Thyroid gland (tissue), 4 donors: ENCODE measurements around the gene ZNF830. TPM values are rescaled to one million over a fixed set of nuclear protein-coding genes. Genes with fewer than 3 reads are reported as not detected.
"Not testable (repeated sequence)": the region's sequence is repeated elsewhere in the genome, so short reads cannot be mapped to it uniquely, and the experiment has no call there.

Source experiments
- DNase-seq, 2 donors: peaks; one replicate each; pipeline ENCODE4 v3.0.0-alpha.2; 2019
- H3K27ac ChIP-seq, 3 donors: fragments of 200-600 bp; sonication (generic); 1 replicate in 2 of 3; 2 replicates in 1 of 3; pipeline ENCODE4 v1.5.1; 2016 to 2019; ENCODE audit warnings: mild to moderate bottlenecking in 1 of 3, moderate library complexity in 1 of 3
- H3K27me3 ChIP-seq: fragments of 200-600 bp; sonication (generic); one replicate; pipeline ENCODE4 v1.5.1; 2019
- H3K36me3 ChIP-seq, 2 donors: fragments of 200-600 bp; sonication (generic); one replicate each; pipeline ENCODE4 v1.5.1; 2016 to 2019
- H3K4me1 ChIP-seq, 2 donors: fragments of 200-600 bp; sonication (generic); one replicate each; pipeline ENCODE4 v1.5.1; 2017 to 2019
- H3K4me3 ChIP-seq, 3 donors: fragments of 200-600 bp; sonication (generic); replicated peaks in 1 of 3; 1 replicate in 2 of 3; 2 replicates in 1 of 3; pipeline ENCODE4 v1.5.1; 2016; ENCODE audit warnings: mild to moderate bottlenecking in 1 of 3
- H3K9me3 ChIP-seq: fragments of 200-600 bp; sonication (generic); one replicate; pipeline ENCODE4 v1.5.1; 2017
- CTCF ChIP-seq, 6 experiments: fragments of 200-600 bp in 3 of 6; fragments of 450-650 bp in 3 of 6; sonication (generic) in 3 of 6; IDR thresholded peaks; one replicate each; pipeline ENCODE4 v1.5.1; 2016 to 2019; ENCODE audit warnings: antibody characterized with exemption in 6 of 6, mild to moderate bottlenecking in 2 of 6, inconsistent platforms in 1 of 6, moderate library complexity in 1 of 6
- POLR2A ChIP-seq, 2 donors: fragments of 450-650 bp; IDR thresholded peaks; one replicate each; pipeline ENCODE4 v1.6.1; 2017; ENCODE audit warnings: antibody characterized with exemption in 2 of 2, mild to moderate bottlenecking in 2 of 2, moderate library complexity in 1 of 2
- WGBS, 2 donors: methylation state at CpG; one replicate each; pipeline ENCODE4 v1.1.5; 2017; 5-methylcytosine and 5-hydroxymethylcytosine counted together
- intact Hi-C: fragments of 100-400 bp; cut with DNase I; formaldehyde crosslinking; loops from one replicate; pipeline ENCODE4 v1.15.1; 2023
- total RNA-seq, 4 donors: library from RNA; depleted of rRNA; stranded (reverse); fragments of >200 nt; gene quantifications; one replicate each; pipeline ENCODE4 v1.2.3, GENCODE V29; 2016

Gene ZNF830
- total RNA-seq, 4 donors from 2014 or later: 13.1 to 25.1 (median 17.0) TPM

- no peaks in the 10 kb centered on the region for H3K27me3 ChIP-seq
- TF ChIP-seq CTCF (IDR thresholded peaks at IDR 0.05): no peak
- TF ChIP-seq POLR2A (IDR thresholded peaks at IDR 0.05): peak in 1 of 2 donors; percentile 61
- DNase-seq: peak; percentile 95
- intact Hi-C loops: loop anchor here (5.0 kb wide), 1 partner anchor 95 kb away; no protein-coding TSS in a partner anchor
- H3K36me3 ChIP-seq: peaks cover 7 to 8% of the 10 kb centered on the region in 2 donors
- no peak overlapping the region for H3K4me3 ChIP-seq
- peaks cover 31 to 46% of the 10 kb centered on the region in 2 donors for H3K4me1 ChIP-seq
- no peaks in the 10 kb centered on the region for H3K9me3 ChIP-seq
- 33 to 38% methylated on average over 11 of the region's 11 CpGs for WGBS, 2 donors
- peak overlapping the region; percentile 91 to 97 (median 95) for H3K27ac ChIP-seq
Observed at GRCh38 chr17:34997355-34997862, 36.1 kb downstream of the ZNF830 start.

- WGBS, 2 donors: 46 to 48% methylated on average over 4 to 5 of the region's 5 CpGs
- intact Hi-C loops: loop anchor here (5.0 kb wide), 1 partner anchor 94 kb away; no protein-coding TSS in a partner anchor
- peak; percentile 84 to 87 for DNase-seq
- TF ChIP-seq POLR2A (IDR thresholded peaks at IDR 0.05) (no peak), CTCF (IDR thresholded peaks at IDR 0.05) (peak; percentile 69 to 97 (median 90))
- Histone ChIP-seq H3K4me3 (no peak overlapping the region), H3K27me3 (no peaks in the 10 kb centered on the region), H3K9me3 (no peaks in the 10 kb centered on the region), H3K36me3 (peaks cover under 1 to 8% of the 10 kb centered on the region in 2 donors), H3K27ac (peak overlapping the region; percentile 91 to 97 (median 95)), H3K4me1 (peaks cover 39 to 54% of the 10 kb centered on the region in 2 donors)
Observed at GRCh38 chr17:34998205-34998604, 36.9 kb downstream of the ZNF830 start.

- TF ChIP-seq CTCF (IDR thresholded peaks at IDR 0.05) (no peak), POLR2A (IDR thresholded peaks at IDR 0.05) (no peak)
- intact Hi-C loops: loop anchor here (5.0 kb wide), 1 partner anchor 93 kb away; no protein-coding TSS in a partner anchor
- Histone ChIP-seq H3K27ac (peak overlapping the region; percentile 91 to 97 (median 95)), H3K9me3 (no peaks in the 10 kb centered on the region), H3K36me3 (no peaks in the 10 kb centered on the region), H3K4me1 (peaks cover 43 to 62% of the 10 kb centered on the region in 2 donors), H3K4me3 (no peak overlapping the region), H3K27me3 (no peaks in the 10 kb centered on the region)
- 93 to 94% methylated on average over 2 of the region's 2 CpGs for WGBS, 2 donors
- no peak for DNase-seq
Observed at GRCh38 chr17:34999456-34999855, 38.1 kb downstream of the ZNF830 start.

GRCh38 chr17:35000965-35001364 is 39.6 kb downstream of the ZNF830 start:
- H3K4me3 ChIP-seq, H3K9me3 ChIP-seq, H3K27me3 ChIP-seq, intact Hi-C loops, H3K36me3 ChIP-seq, DNase-seq: not testable (repeated sequence)
- Histone ChIP-seq H3K4me1 (peaks cover 43 to 62% of the 10 kb centered on the region in 2 donors), H3K27ac (peak overlapping the region; percentile 87 to 97 (median 91))
- WGBS, 2 donors: 88 to 93% methylated on average over 14 of the region's 14 CpGs

- 93 to 94% methylated on average over 2 of the region's 2 CpGs for WGBS, 2 donors
- TF ChIP-seq POLR2A (IDR thresholded peaks at IDR 0.05) (no peak), CTCF (IDR thresholded peaks at IDR 0.05) (no peak)
- Histone ChIP-seq H3K36me3 (peaks cover 0 to 2% of the 10 kb centered on the region in 2 donors), H3K4me1 (peaks cover 43 to 60% of the 10 kb centered on the region in 2 donors), H3K4me3 (no peak overlapping the region), H3K27ac (peak overlapping the region; percentile 87 to 97 (median 91)), H3K9me3 (no peaks in the 10 kb centered on the region), H3K27me3 (no peaks in the 10 kb centered on the region)
- DNase-seq: no peak
- intact Hi-C loops: no loop called here
Observed at GRCh38 chr17:35001549-35001948, 40.2 kb downstream of the ZNF830 start.
